Mucosa of stomach (tissue), 1 donor: ENCODE results near the gene PDXK.
A peak's percentile ranks its signal among the peaks of the same experiment; 100 is the strongest.

ENCODE experiments used
- H3K27me3 ChIP-seq: one replicate; pipeline ENCODE4 v1.7.0; 2013; ENCODE audit warnings: mild to moderate bottlenecking, low read length; ENCODE audit not compliant: control insufficient read depth, insufficient read depth
- H3K36me3 ChIP-seq: one replicate; pipeline ENCODE4 v1.7.0; 2013; ENCODE audit warnings: low read length; ENCODE audit not compliant: control insufficient read depth, insufficient read depth
- H3K4me1 ChIP-seq: one replicate; pipeline ENCODE4 v1.7.0; 2013; ENCODE audit warnings: mild to moderate bottlenecking, low read length; ENCODE audit not compliant: control insufficient read depth, insufficient read depth
- H3K4me3 ChIP-seq: one replicate; pipeline ENCODE4 v1.7.0; 2013; ENCODE audit warnings: low read length
- H3K9ac ChIP-seq: one replicate; pipeline ENCODE4 v1.7.0; 2013; ENCODE audit warnings: mild to moderate bottlenecking, low read length, moderate library complexity
- H3K9me3 ChIP-seq: one replicate; pipeline ENCODE4 v1.7.0; 2013; ENCODE audit warnings: mild to moderate bottlenecking, low read length, moderate library complexity; ENCODE audit not compliant: control insufficient read depth
- donor health status: Pancreatic carcinoma.

Gene PDXK

GRCh38 chr21:43719748-43720538, 1.0 kb downstream of the PDXK start:
- no peaks in the 10 kb centered on the region for H3K9me3 ChIP-seq
- peaks cover 28% of the 10 kb centered on the region for H3K4me1 ChIP-seq
- H3K36me3 ChIP-seq, result no peaks in the 10 kb centered on the region
- H3K4me3 ChIP-seq, result peak overlapping the region; percentile 83
- H3K9ac ChIP-seq, result peak overlapping the region; percentile 82
- H3K27me3 ChIP-seq, result no peaks in the 10 kb centered on the region

GRCh38 chr21:43720539-43721166, 1.7 kb downstream of the PDXK start:
- Histone ChIP-seq H3K9ac (peak overlapping the region; percentile 82), H3K36me3 (no peaks in the 10 kb centered on the region), H3K9me3 (no peaks in the 10 kb centered on the region), H3K27me3 (no peaks in the 10 kb centered on the region), H3K4me1 (peaks cover 30% of the 10 kb centered on the region), H3K4me3 (peak overlapping the region; percentile 83)

- Histone ChIP-seq H3K27me3 (no peaks in the 10 kb centered on the region), H3K9me3 (no peaks in the 10 kb centered on the region), H3K4me3 (peak overlapping the region; percentile 83), H3K9ac (peak overlapping the region; percentile 82), H3K36me3 (no peaks in the 10 kb centered on the region), H3K4me1 (peaks cover 34% of the 10 kb centered on the region)
Observed at GRCh38 chr21:43721206-43721605, 2.3 kb downstream of the PDXK start.

- Histone ChIP-seq H3K36me3 (no peaks in the 10 kb centered on the region), H3K9ac (no peak overlapping the region), H3K4me1 (peaks cover 39% of the 10 kb centered on the region), H3K27me3 (no peaks in the 10 kb centered on the region), H3K4me3 (no peak overlapping the region), H3K9me3 (no peaks in the 10 kb centered on the region)
Observed at GRCh38 chr21:43721939-43722338, 3.0 kb downstream of the PDXK start.

- Histone ChIP-seq H3K4me3 (no peak overlapping the region), H3K27me3 (no peaks in the 10 kb centered on the region), H3K4me1 (peaks cover 52% of the 10 kb centered on the region), H3K9ac (no peak overlapping the region), H3K9me3 (no peaks in the 10 kb centered on the region), H3K36me3 (no peaks in the 10 kb centered on the region)
Observed at GRCh38 chr21:43723648-43724047, 4.7 kb downstream of the PDXK start.

DNA sequence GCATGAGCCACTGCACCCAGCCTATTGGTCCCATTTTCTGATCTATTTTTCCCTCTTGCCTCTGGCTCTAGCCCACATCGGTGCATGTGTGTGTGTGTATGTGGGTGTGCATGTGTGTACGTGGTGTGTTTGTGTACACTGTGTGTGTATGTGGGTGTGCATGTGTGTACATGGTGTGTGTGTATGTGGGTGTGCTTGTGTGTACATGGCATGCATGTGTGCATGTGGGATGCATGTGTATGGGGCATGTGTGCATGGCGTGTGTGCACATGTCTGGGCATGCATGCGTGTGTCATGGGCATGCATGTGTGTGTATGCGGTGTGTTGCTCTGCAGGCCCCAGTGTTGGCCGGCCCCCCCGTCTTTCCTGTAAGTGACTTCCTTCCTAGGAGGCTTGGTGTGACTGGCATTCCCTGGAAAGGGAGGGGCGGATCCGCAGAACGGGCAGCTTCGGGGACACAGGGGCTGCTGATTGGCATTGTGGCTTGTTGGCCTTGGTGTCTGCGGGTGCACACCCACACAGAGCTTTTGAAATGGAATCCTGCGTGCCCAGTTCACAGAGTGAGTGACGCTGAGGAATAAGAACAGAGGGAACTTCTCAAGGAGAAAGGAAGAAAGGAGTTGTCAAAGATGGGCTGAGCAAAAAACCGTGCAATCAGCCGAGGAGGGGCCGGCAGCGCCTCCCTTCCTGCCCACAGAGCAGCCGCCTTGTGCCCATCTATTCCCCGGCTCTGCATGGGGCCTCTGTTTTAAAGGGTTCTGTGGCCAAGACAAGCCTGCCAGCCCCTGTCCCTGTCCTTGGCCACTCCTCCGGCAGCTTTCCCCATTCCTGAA, 8.0 kb downstream of the PDXK start:
- no peak overlapping the region for H3K4me3 ChIP-seq
- peaks cover 61% of the 10 kb centered on the region for H3K4me1 ChIP-seq
- peak overlapping the region; percentile 22 for H3K9ac ChIP-seq
- no peaks in the 10 kb centered on the region for H3K27me3 ChIP-seq
- no peaks in the 10 kb centered on the region for H3K9me3 ChIP-seq
- H3K36me3 ChIP-seq, result no peaks in the 10 kb centered on the region

- H3K9me3 ChIP-seq, result no peaks in the 10 kb centered on the region
- no peaks in the 10 kb centered on the region for H3K36me3 ChIP-seq
- no peak overlapping the region for H3K4me3 ChIP-seq
- H3K27me3 ChIP-seq, result no peaks in the 10 kb centered on the region
- peak overlapping the region; percentile 47 for H3K9ac ChIP-seq
- H3K4me1 ChIP-seq, result peaks cover 62% of the 10 kb centered on the region
Observed at GRCh38 chr21:43727519-43728153, 8.7 kb downstream of the PDXK start.

GRCh38 chr21:43728154-43728466, 9.2 kb downstream of the PDXK start:
- Histone ChIP-seq H3K9me3 (no peaks in the 10 kb centered on the region), H3K9ac (peak overlapping the region; percentile 47), H3K4me3 (no peak overlapping the region), H3K4me1 (peaks cover 62% of the 10 kb centered on the region), H3K36me3 (no peaks in the 10 kb centered on the region), H3K27me3 (no peaks in the 10 kb centered on the region)

GRCh38 chr21:43728467-43729390, 9.8 kb downstream of the PDXK start:
- peak overlapping the region; percentile 47 for H3K9ac ChIP-seq
- no peaks in the 10 kb centered on the region for H3K27me3 ChIP-seq
- no peaks in the 10 kb centered on the region for H3K9me3 ChIP-seq
- H3K36me3 ChIP-seq, result no peaks in the 10 kb centered on the region
- H3K4me1 ChIP-seq, result peaks cover 68% of the 10 kb centered on the region
- H3K4me3 ChIP-seq, result peak overlapping the region; percentile 22

- H3K4me1 ChIP-seq, result peaks cover 79% of the 10 kb centered on the region
- H3K9me3 ChIP-seq, result no peaks in the 10 kb centered on the region
- peak overlapping the region; percentile 33 for H3K9ac ChIP-seq
- H3K4me3 ChIP-seq, result peak overlapping the region; percentile 14
- no peaks in the 10 kb centered on the region for H3K27me3 ChIP-seq
- no peaks in the 10 kb centered on the region for H3K36me3 ChIP-seq
Observed at GRCh38 chr21:43731476-43731875, 12.5 kb downstream of the PDXK start.
